ENCODE measurements around the gene AOC2.

AOC2 gene, protein sequence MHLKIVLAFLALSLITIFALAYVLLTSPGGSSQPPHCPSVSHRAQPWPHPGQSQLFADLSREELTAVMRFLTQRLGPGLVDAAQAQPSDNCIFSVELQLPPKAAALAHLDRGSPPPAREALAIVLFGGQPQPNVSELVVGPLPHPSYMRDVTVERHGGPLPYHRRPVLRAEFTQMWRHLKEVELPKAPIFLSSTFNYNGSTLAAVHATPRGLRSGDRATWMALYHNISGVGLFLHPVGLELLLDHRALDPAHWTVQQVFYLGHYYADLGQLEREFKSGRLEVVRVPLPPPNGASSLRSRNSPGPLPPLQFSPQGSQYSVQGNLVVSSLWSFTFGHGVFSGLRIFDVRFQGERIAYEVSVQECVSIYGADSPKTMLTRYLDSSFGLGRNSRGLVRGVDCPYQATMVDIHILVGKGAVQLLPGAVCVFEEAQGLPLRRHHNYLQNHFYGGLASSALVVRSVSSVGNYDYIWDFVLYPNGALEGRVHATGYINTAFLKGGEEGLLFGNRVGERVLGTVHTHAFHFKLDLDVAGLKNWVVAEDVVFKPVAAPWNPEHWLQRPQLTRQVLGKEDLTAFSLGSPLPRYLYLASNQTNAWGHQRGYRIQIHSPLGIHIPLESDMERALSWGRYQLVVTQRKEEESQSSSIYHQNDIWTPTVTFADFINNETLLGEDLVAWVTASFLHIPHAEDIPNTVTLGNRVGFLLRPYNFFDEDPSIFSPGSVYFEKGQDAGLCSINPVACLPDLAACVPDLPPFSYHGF

GRCh38 chr17:42844271-42844670 is at the start of gene AOC2:
Gene AOC2 (plus strand): TSS chr17:42844580. CDS start chr17:42844627, 47 bp downstream.
- DNase-seq (ENCODE audit: low read depth in 3 of 3), result no peak

DNA sequence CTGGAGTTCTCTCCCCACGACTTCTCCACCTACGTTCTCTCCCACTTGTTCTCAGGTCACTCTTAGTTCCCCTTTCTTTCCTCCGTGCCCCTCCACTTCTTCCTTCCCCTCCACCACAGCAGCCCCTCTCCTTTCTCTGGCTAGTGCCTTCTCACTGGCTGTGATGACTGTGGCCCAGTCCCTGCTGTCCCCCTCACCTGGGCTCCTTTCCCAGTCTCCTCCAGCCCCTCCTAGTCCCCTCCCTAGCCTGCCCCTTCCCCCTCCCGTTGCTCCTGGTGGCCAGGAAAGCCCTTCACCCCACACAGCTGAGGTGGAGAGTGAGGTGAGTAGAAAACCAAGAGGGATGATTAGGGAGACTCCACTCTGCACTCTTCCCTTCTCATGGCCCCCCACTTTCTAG is 49.3 kb upstream of the AOC2 start:
- no peak for DNase-seq (ENCODE audit: low read depth in 3 of 3)

GRCh38 chr17:42795465-42795864 is 48.9 kb upstream of the AOC2 start:
- no peak for DNase-seq (ENCODE audit: low read depth in 3 of 3)

DNA sequence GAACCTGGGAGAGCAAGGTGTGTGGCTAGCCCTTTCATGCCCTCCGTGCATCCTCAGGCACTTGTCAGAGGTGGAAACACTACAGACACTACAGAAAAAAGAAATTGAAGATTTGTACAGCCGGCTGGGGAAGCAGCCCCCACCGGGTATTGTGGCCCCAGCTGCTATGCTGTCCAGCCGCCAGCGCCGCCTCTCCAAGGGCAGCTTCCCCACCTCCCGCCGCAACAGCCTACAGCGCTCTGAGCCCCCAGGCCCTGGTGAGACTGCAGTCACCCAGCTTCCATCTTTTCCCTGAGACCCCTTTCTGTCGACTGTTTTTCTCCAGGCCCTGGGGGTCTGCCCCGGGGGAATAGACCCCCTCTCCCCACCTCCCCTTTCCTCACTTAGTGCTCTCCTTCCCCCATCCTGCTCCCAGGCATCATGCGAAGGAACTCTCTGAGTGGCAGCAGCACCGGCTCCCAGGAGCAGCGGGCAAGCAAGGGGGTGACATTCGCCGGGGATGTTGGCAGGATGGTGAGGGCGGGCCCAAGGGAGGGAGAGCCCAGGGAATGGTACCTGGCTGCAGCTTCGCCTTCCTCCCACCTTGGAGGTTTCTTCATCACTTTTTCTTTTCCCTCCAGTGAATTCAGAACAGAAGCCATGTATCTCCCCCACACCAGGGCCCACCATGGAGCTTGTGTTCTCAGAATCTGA is 48.2 kb upstream of the AOC2 start:
- no peak for DNase-seq (ENCODE audit: low read depth in 3 of 3)

GRCh38 chr17:42797067-42798007 is 47.0 kb upstream of the AOC2 start:
- DNase-seq (ENCODE audit: low read depth in 3 of 3), result no peak

DNA sequence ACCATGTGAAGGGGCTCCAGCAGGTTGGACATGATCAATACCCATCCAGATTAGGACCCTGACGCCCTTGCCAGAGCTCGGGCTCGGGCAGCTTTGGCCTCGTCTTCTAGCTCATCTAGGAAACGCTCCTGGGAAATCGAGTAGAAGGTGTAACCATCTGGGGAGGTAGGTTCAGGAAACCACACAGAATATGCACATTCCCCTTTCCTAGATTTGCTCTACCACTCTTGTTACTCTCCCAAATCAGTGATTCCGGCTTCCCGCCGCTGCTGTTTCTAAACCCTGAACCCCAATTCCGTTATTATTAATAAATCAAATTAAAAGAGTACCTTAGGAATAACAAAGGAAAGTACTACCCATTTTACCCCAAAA is 46.4 kb upstream of the AOC2 start:
- DNase-seq (ENCODE audit: low read depth in 3 of 3), result no peak

DNA sequence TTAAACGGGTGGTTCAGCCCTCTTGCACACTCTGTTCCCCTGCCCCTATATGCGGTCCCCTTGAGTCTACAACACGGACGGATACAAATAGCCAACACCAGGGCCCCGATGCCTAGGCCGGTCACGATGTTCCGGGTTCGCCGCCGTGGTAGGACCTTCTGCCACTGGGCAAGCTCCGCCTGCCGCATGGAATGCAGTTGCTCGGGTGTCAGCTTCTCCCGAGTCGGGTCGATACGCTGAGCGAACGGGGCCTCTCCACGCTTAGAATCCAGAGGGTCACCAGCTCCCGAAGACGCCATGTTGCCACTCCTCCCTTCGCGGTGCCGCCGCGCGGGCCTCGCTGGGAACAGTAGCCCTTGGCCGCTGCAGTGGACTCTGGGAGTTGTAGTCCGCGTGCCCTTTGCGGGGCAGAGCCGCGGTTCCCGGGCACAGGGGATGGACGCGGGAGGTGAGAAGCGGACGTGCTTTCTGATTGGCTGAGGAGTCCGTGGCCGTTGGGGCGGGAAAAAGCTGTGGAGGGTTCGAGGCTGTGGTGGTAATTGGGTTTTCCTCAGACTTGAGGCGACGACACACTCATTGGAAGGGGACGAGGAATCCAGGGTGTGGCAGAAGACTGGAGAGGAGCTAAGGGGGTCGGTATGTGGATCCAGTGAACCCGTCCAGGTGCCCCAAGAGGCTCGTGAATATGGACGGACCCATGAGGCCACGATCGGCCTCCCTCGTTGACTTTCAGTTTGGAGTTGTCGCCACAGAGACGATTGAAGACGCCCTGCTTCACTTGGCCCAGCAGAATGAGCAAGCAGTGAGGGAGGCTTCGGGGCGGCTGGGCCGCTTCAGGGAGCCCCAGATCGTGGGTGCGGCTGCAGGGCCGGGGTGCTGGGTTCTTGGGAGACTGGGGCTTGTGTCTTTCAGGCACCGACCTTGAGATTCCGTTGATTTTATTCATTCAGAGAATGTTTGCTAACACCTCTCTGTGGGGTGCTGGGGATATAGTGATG is 45.7 kb upstream of the AOC2 start, which contains the start of the genes CNTD1 and COA3:
Gene CNTD1, plus strand, starts transcription at position 479 of the 998 bp plus-strand sequence. Its CDS starts 207 bp downstream, at position 686.
Gene COA3, minus strand, starts transcription at position 322 of the 998 bp plus-strand sequence. Its CDS starts 23 bp downstream, at position 299.
- peak; percentile 71 to 76 (median 72) for DNase-seq (ENCODE audit: low read depth in 3 of 3)

DNA sequence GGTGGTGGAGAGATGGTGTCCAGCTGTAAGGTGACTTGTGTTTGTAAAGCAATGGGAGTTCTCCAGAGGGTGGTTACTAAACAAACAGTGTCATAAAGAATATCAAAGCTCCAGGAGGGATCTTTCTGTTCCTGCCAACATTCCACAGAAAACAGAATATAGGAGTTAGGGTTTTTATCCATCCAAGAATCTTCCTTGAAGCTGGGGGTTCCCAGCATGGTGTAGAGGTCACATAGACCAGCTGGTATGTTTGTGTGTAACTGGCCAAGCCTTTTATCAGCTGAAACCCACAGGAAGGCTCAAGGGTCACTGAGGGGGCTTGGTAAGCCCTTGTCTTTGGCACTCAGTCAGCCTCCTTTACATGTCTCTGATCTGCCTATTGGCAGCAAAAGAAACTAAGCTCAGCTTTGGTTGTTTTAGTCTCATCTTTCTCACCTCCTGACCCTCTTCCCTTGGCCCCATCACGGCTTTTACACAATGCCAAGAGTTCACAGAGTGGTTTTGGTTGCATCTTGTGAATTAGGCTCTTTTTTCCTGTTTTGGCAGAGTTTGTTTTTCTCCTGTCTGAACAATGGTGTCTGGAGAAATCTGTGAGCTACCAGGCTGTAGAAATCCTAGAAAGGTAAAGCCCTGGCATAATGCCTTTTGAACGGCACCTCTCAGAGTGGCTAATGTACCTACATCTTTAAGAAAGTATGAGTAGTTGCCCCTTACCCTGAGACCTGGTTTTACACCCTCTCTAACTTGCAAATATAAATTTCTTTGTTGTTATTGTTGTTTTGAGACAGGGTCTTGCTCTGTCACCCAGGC is 41.1 kb upstream of the AOC2 start:
- DNase-seq (ENCODE audit: low read depth in 3 of 3), result no peak

- no peak for DNase-seq (ENCODE audit: low read depth in 3 of 3)
Measured at GRCh38 chr17:42804918-42805367, 39.4 kb upstream of the AOC2 start.

GRCh38 chr17:42806249-42806648 is 38.1 kb upstream of the AOC2 start:
- no peak for DNase-seq (ENCODE audit: low read depth in 3 of 3)

DNA sequence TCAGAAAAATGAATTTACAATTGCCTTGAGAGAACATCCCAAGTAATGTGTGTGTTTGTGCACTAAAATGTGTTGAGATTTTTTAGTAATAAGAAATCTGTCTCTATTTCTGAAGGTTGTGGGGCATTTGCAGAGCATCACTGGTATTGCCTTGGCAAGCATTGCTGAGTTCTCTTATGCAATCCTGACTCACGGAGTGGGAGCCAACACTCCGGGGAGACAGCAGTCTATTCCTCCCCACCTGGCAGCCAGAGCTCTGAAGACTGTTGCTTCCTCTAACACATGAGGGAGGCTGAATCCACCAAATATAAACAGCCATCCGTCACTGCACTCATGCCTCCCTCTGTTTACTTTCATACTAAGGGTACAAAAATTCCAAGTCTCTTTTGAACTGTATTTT is 35.1 kb upstream of the AOC2 start:
- DNase-seq (ENCODE audit: low read depth in 3 of 3), result no peak

GRCh38 chr17:42814633-42815399 is 29.6 kb upstream of the AOC2 start:
- no peak for DNase-seq (ENCODE audit: low read depth in 3 of 3)

GRCh38 chr17:42817866-42818265 is 26.5 kb upstream of the AOC2 start:
- DNase-seq (ENCODE audit: low read depth in 3 of 3), result no peak

- DNase-seq (ENCODE audit: low read depth in 3 of 3), result no peak
Measured at GRCh38 chr17:42818379-42818778, 26.0 kb upstream of the AOC2 start.

GRCh38 chr17:42819939-42820535 is 24.3 kb upstream of the AOC2 start:
- DNase-seq (ENCODE audit: low read depth in 3 of 3), result peak; percentile 50 to 66 (median 65)

- no peak for DNase-seq (ENCODE audit: low read depth in 3 of 3)
Measured at GRCh38 chr17:42821176-42821575, 23.2 kb upstream of the AOC2 start.

DNA sequence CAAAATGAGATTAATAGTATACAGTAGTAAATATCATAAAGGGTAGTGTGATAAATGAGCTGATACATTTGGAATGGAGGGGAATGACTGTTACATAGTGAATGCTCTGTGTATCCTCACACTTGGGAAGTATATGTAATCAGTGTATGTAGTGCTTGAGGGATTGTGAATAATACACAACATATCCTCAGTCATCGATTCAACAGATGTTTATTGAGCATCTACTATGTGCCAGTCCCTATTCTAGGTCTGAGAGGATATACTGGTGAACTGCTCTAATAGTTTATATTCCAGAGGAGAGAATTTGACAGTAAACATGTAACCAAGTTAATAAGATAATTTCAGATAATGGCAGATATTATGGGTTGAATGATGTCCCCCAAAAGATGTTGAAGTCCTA is 16.9 kb upstream of the AOC2 start:
- no peak for DNase-seq (ENCODE audit: low read depth in 3 of 3)

- no peak for DNase-seq (ENCODE audit: low read depth in 3 of 3)
Measured at GRCh38 chr17:42830971-42831370, 13.4 kb upstream of the AOC2 start.

All from stimulated activated CD4-positive, alpha-beta T cell treated with anti-CD3 and anti-CD28 coated beads, TNF-alpha, amount 100 ng/mL, for 48 hours (primary cell).